Hepatocyte (in vitro differentiated cells): ENCODE data around the gene ZNF503. TPM values are rescaled to one million over a fixed set of nuclear protein-coding genes. Genes with fewer than 3 reads are reported as not detected.

ENCODE experiments used
- DNase-seq: peaks from one replicate; pipeline ENCODE4 v3.0.0-alpha.2; 2016; ENCODE audit warnings: low spot score
- H2AFZ ChIP-seq: fragments of 200-600 bp; sonication (generic); 2 replicates; pipeline ENCODE4 v1.6.0; 2016; ENCODE audit warnings: antibody characterized with exemption, mild to moderate bottlenecking
- H3K27ac ChIP-seq: fragments of 200-600 bp; sonication (generic); 2 replicates; pipeline ENCODE4 v1.5.1; 2016; ENCODE audit warnings: mild to moderate bottlenecking
- H3K27me3 ChIP-seq: fragments of 200-600 bp; sonication (generic); 2 replicates; pipeline ENCODE4 v1.6.1; 2016
- H3K36me3 ChIP-seq: fragments of 200-600 bp; sonication (generic); replicated peaks from 2 replicates; pipeline ENCODE4 v1.5.1; 2016; ENCODE audit warnings: low read depth; ENCODE audit not compliant: insufficient read depth
- H3K4me1 ChIP-seq: fragments of 200-600 bp; sonication (generic); 2 replicates; pipeline ENCODE4 v1.5.1; 2016; ENCODE audit warnings: mild to moderate bottlenecking, moderate library complexity; ENCODE audit not compliant: insufficient read depth
- H3K4me2 ChIP-seq: fragments of 200-600 bp; sonication (generic); 2 replicates; pipeline ENCODE4 v1.6.0; 2016
- H3K4me3 ChIP-seq: fragments of 200-600 bp; sonication (generic); 2 replicates; pipeline ENCODE4 v1.5.1; 2016; ENCODE audit warnings: mild to moderate bottlenecking
- H3K79me2 ChIP-seq: fragments of 200-600 bp; sonication (generic); 2 replicates; pipeline ENCODE4 v1.6.0; 2017; ENCODE audit warnings: mild to moderate bottlenecking
- H3K9me2 ChIP-seq: fragments of 200-600 bp; sonication (generic); replicated peaks from 2 replicates; pipeline ENCODE4 v1.6.0; 2017; ENCODE audit warnings: mild to moderate bottlenecking; ENCODE audit not compliant: insufficient read depth
- H3K9me3 ChIP-seq: fragments of 200-600 bp; sonication (generic); 2 replicates; pipeline ENCODE4 v1.5.1; 2016; ENCODE audit warnings: low read depth, mild to moderate bottlenecking
- H4K20me1 ChIP-seq: fragments of 200-600 bp; sonication (generic); 2 replicates; pipeline ENCODE4 v1.6.0; 2016; ENCODE audit warnings: mild to moderate bottlenecking; ENCODE audit not compliant: insufficient read depth, poor library complexity, severe bottlenecking
- EZH2 ChIP-seq: fragments of 200-600 bp; sonication (generic); IDR thresholded peaks from 2 replicates; pipeline ENCODE4 v1.6.1; 2016; ENCODE audit warnings: antibody characterized with exemption, mild to moderate bottlenecking, borderline replicate concordance
- EZH2phosphoT487 ChIP-seq: fragments of 200-600 bp; sonication (generic); IDR thresholded peaks from one replicate; pipeline ENCODE4 v1.6.1; 2018; ENCODE audit warnings: antibody characterized with exemption, mild to moderate bottlenecking, low read depth, moderate library complexity; ENCODE audit not compliant: unreplicated experiment, severe bottlenecking
- WGBS: methylation state at CpG from one replicate; pipeline ENCODE4 v1.1.6; 2016; ENCODE audit warnings: low lambda C conversion rate; ENCODE audit errors: missing lambda C conversion rate; 5-methylcytosine and 5-hydroxymethylcytosine counted together
- polyA plus RNA-seq: library from polyadenylated mRNA; unstranded; fragments of >200 nt; fragmentation: Nextera tagmentation; extraction: Ambion mirVana; gene quantifications from 2 replicates; pipeline ENCODE4 v1.2.1, GENCODE V29; 2016
- total RNA-seq: library from RNA; depleted of rRNA; stranded (reverse); fragments of >200 nt; gene quantifications from 2 replicates; pipeline ENCODE4 v1.2.3, GENCODE V29; 2014
- TF ChIP-seq, protein P1 (sequence below): fragments of 200-600 bp; sonication (generic); IDR thresholded peaks from 2 replicates; pipeline ENCODE4 v1.5.1; 2016; ENCODE audit warnings: antibody characterized with exemption, mild to moderate bottlenecking; ENCODE audit not compliant: poor library complexity

ZNF503 gene
- total and polyA plus RNA-seq, 2 experiments from 2014 or later: 14.1 to 19.6 TPM

DNA sequence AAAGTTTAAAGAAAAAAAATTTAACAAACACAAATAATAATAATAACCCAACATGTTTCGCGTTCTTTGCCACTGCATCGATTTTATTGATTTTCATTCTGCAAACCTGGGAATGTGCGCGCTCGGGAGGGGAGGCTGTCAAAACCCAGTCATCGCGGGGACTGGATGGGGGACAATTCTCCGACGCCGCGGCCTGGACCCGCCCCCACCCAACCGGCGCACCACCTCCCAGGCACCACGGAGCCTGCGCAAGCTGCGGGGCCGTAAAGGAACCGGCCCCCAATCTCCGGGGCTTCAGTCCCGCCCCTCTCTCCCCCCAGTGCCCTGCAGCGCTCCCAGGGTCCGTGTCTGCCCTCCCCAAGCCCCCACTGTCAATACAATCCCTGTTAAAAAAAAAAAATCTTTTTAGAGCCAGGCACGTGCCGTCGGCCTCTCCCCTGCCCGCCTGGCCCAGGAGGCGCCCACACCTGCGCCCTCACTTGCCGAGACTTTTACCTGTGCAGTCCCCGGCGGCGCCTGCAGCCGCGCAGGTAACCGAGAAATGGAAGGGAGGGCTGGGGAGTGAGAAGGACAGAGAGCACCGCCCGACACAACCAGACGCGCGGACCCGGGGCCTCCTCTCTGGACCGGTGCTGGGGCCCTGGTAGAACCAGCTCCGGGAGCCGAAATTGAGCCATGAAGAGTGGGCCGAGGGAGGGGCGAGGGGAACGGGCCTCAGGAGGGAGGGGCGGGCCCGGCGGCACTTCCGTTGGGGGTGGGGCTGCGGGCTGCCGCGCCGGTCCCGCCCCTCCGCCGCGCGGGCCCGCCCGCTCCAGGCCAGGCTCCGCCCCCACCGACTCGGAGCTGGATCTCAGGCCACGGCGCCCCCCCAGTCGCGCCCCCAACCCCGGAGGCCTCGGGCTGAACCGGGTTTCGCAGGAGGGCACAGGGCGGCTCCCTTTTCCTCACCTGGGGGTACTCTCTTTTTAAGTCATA is 7.6 kb upstream of the ZNF503 start:
- H3K27ac ChIP-seq: peak overlapping the region; percentile 96

DNA sequence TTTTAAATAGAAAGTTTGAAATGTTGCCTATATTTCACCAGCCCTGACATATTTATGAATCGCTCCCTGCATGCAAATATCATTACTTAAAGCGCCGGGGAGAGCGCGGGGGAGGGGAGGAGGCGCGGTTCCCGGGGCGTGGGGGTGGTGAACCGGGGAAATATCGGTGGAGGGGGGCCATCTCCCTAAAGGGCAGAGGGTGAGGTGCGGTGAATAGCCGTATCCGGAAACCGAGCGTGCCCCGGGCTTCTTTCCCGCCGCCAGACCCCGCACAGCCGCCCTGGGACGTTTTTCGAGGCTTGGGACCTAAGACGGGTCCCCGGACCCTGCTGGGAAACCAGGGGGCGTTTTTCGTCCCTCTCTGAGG is 6.9 kb upstream of the ZNF503 start:
- Histone ChIP-seq H3K4me3 (peak overlapping the region; percentile 89), H3K36me3 (no peaks in the 10 kb centered on the region), H3K27ac (peak overlapping the region; percentile 96), H3K9me3 (no peaks in the 10 kb centered on the region), H3K9me2 (no peaks in the 10 kb centered on the region), H4K20me1 (no peaks in the 10 kb centered on the region), H3K27me3 (no peaks in the 10 kb centered on the region), H3K4me2 (peak overlapping the region; percentile 97), H3K4me1 (peaks cover 14% of the 10 kb centered on the region), H3K79me2 (peaks cover 48% of the 10 kb centered on the region), H2AFZ (peak overlapping the region; percentile 13)
- DNase-seq: peak; percentile 35
- TF ChIP-seq EZH2phosphoT487 (no peak), EZH2 (no peak)
- TF ChIP-seq, protein P1, sequence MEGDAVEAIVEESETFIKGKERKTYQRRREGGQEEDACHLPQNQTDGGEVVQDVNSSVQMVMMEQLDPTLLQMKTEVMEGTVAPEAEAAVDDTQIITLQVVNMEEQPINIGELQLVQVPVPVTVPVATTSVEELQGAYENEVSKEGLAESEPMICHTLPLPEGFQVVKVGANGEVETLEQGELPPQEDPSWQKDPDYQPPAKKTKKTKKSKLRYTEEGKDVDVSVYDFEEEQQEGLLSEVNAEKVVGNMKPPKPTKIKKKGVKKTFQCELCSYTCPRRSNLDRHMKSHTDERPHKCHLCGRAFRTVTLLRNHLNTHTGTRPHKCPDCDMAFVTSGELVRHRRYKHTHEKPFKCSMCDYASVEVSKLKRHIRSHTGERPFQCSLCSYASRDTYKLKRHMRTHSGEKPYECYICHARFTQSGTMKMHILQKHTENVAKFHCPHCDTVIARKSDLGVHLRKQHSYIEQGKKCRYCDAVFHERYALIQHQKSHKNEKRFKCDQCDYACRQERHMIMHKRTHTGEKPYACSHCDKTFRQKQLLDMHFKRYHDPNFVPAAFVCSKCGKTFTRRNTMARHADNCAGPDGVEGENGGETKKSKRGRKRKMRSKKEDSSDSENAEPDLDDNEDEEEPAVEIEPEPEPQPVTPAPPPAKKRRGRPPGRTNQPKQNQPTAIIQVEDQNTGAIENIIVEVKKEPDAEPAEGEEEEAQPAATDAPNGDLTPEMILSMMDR: no peak
- 4% methylated on average over 9 of the region's 27 CpGs for whole genome bisulfite sequencing

More for the DNA sequence above, 7.6 kb upstream of the ZNF503 start:
- H3K27me3 ChIP-seq: no peaks in the 10 kb centered on the region
- H3K36me3 ChIP-seq: no peaks in the 10 kb centered on the region
- H3K4me3 ChIP-seq: peak overlapping the region; percentile 89
- WGBS: under 1% methylated on average over 41 of the region's 76 CpGs
- no peaks in the 10 kb centered on the region for H4K20me1 ChIP-seq
- no peaks in the 10 kb centered on the region for H3K9me3 ChIP-seq
- H3K79me2 ChIP-seq: peaks cover 42% of the 10 kb centered on the region
- peak; percentile 90 for DNase-seq
- peaks cover 14% of the 10 kb centered on the region for H3K4me1 ChIP-seq
- no peak for TF ChIP-seq EZH2
- TF ChIP-seq, protein P1: peak; percentile 16
- H3K4me2 ChIP-seq: peak overlapping the region; percentile 97
- H3K9me2 ChIP-seq: no peaks in the 10 kb centered on the region
- H2AFZ ChIP-seq: peak overlapping the region; percentile 92

DNA sequence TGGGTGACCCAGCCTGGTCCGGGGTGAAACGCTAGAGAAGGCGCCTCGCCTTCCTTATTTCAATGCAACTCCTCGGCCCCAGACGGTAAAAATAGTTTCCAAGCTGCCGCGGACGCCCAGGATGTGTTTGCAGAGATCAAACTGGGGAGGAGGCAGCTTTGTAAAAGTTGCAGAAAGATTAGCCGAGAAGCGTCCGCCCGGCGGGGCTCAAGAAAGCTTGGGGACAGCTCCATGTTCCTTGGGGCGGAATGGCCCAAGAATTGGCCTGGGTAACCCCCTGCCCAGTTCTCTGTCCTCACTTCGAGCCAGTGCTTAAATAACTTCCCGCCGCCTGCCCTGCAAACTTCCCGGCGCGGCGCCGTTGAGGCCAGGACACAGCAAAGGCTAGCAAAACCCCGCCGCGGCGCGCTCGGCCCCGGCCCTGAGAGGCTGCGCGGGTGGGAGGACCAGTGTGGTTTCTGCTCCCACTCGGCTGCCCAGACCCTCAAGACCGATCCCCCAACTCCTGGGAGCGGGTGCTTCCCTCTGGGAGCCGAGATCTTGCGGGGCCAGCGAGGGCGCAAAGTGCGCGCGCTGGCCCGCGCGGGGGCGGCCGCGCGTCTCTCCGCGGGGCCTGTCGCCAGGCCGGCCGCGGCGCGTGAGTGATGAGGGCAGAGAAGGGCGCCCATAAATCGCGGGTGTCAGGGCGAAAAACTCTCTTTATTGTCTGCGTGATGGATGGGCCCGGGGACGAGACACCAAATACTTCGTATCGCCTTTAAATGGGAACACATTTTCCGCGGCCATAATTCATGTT is 6.3 kb upstream of the ZNF503 start:
- peak overlapping the region; percentile 96 for H3K27ac ChIP-seq
- H3K9me3 ChIP-seq: no peaks in the 10 kb centered on the region
- peak overlapping the region; percentile 13 for H2AFZ ChIP-seq

More for the DNA sequence above, 6.3 kb upstream of the ZNF503 start:
- Histone ChIP-seq H3K27me3 (no peaks in the 10 kb centered on the region), H3K9me2 (no peaks in the 10 kb centered on the region), H3K36me3 (no peaks in the 10 kb centered on the region), H3K4me2 (peak overlapping the region; percentile 97), H4K20me1 (no peaks in the 10 kb centered on the region), H3K4me1 (peaks cover 14% of the 10 kb centered on the region), H3K4me3 (peak overlapping the region; percentile 89), H3K79me2 (peaks cover 48% of the 10 kb centered on the region)
- DNase-seq: peak; percentile 65
- no peak for TF ChIP-seq EZH2phosphoT487
- no peak for TF ChIP-seq EZH2
- TF ChIP-seq, protein P1: peak; percentile 18
- WGBS: 3% methylated on average over 68 of the region's 68 CpGs
